AG04449 (cell line): ENCODE results near the gene PRRX2.

ENCODE experiments used
- CTCF ChIA-PET: fragments of 350-600 bp; formaldehyde crosslinking; extraction: SDS; loops from one replicate; lab custom pipeline; 2021; ENCODE audit warnings: antibody characterized with exemption; lab: Yijun Ruan, JAX
- POLR2A ChIA-PET: fragments of 400-600, 350-600 bp; formaldehyde crosslinking; extraction: SDS; loops from one replicate; lab custom pipeline; 2020; ENCODE audit warnings: antibody characterized with exemption, inconsistent platforms; lab: Yijun Ruan, JAX
- DNase-seq: peaks from one replicate; pipeline ENCODE4 v3.0.0-alpha.2; 2010; ENCODE audit warnings: low read depth, low spot score
- H3K4me3 ChIP-seq: 2 replicates; pipeline ENCODE4 v1.5.1; 2011; ENCODE audit warnings: low read depth, mild to moderate bottlenecking, control low read depth, low read length
- TF ChIP-seq, protein P1 (sequence below): IDR thresholded peaks from one replicate; pipeline ENCODE4 v1.5.1; 2011; ENCODE audit warnings: mild to moderate bottlenecking, moderate library complexity, low read length, control low read depth, inconsistent platforms; ENCODE audit not compliant: insufficient read depth; ENCODE audit errors: missing control alignments

The PRRX2 gene

DNA sequence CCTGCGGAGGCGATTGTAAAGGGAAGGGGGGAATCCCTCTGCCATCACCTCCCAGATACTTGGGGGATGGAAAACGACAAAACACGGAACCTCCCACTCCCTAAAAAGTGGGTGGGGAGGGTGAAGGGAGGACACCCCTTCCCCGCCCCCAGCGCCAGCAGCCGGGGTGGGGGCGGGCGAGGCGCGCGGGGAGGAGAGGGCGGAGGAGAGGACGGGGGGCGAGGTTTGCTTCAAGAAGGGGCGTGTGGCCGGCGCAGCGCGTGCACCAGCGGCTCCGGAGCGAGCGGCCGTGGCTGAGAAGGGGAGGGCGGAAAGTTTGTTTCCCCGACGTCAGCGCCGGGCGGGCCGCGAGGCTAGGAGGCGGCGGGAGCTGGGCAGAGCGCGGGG, at the start of gene PRRX2:
Gene PRRX2 (plus strand): TSS at position 259 of the 387 bp plus-strand sequence. CDS start 221 bp downstream, outside the sequence.
- TF ChIP-seq, protein P1, sequence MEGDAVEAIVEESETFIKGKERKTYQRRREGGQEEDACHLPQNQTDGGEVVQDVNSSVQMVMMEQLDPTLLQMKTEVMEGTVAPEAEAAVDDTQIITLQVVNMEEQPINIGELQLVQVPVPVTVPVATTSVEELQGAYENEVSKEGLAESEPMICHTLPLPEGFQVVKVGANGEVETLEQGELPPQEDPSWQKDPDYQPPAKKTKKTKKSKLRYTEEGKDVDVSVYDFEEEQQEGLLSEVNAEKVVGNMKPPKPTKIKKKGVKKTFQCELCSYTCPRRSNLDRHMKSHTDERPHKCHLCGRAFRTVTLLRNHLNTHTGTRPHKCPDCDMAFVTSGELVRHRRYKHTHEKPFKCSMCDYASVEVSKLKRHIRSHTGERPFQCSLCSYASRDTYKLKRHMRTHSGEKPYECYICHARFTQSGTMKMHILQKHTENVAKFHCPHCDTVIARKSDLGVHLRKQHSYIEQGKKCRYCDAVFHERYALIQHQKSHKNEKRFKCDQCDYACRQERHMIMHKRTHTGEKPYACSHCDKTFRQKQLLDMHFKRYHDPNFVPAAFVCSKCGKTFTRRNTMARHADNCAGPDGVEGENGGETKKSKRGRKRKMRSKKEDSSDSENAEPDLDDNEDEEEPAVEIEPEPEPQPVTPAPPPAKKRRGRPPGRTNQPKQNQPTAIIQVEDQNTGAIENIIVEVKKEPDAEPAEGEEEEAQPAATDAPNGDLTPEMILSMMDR = no peak
- peak within 1 kb of the TSS; percentile 76 for H3K4me3 ChIP-seq
- ChIA-PET POLR2A (interaction anchor here (1.0 to 1.4 kb wide), 2 partner anchors 9 to 68 kb away, joined by 3 to 5 read pairs; no protein-coding TSS in a partner anchor), CTCF (interaction anchor here (1.4 kb wide), 1 partner anchor 22 kb away, joined by 3 read pairs; no protein-coding TSS in a partner anchor)
- DNase-seq = no peak

DNA sequence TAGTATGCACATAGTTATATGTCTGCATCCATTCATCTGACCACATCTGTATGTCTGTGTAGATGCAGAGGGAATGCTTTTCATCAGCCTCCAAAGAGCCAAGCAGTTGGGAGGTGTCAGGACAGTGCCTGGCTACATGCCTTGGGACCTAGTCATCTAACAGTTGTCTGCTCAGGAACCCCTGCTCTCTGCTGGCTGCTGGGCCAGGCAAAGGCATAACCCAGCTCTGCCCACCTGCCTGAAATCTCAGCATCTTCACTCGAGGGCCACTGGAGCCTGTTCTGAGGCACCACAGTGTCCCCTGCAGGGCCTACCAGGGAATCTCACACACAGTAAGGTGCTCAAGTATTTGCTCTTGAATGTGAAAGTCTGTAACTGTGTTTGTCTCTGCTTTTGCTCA, 48.3 kb upstream of the PRRX2 start:
- TF ChIP-seq, protein P1 = peak; percentile 69
- DNase-seq = no peak
- ChIA-PET CTCF (interaction anchor here (0.9 to 7.8 kb wide), 3 partner anchors 379 to 481 kb away, joined by 3 to 286 read pairs (median 3); no protein-coding TSS in a partner anchor), POLR2A (interaction anchor here (1.0 to 1.9 kb wide), 3 partner anchors 9 to 486 kb away, joined by 3 to 5 read pairs (median 4); partner anchors contain the start of gene NTMT1)
- H3K4me3 ChIP-seq = no peak overlapping the region

DNA sequence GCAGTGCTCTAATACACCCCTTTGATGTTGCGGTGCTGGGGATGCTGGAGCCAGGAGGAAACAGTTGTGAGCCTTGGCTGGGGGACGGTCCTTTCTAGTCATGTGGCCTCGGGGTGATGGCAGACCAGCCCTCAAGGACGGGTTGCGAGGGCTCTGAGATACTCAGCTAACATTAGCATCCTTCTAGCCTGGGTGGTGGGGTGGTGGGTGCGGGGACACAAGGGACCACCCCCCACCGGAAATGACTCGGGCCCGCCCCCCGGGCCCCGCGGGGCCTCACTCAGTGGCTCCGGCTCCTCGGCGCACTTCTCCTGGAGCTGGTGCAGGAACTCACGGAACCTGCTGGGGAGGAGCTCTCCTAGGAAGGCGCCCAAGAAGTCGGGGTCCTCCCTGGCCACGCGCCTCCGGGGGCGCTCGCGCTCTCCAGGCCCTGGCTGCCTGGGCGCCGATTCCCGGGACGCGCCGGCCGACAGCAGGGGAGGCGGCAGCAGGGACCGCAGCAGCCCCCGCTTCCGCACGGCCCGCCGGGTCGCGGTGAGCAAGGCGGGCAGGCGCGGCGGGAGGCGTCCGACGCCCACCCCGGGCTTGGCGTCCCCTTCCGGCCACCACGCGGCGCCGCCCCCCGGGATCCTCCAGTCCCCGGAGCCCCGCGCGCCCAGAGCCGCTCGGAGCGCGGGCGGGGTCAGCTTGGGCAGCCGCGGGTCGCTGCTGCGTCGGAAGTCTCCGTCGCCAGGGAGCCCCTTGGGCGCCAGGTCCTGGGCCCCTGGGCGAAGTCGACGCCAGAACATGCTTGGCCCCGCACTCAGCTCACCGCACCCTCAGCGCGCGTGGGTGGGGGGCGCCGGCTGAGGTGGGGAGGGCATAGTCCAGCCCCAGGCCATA, 45.4 kb upstream of the PRRX2 start:
- POLR2A ChIA-PET = interaction anchor here (0.5 to 2.0 kb wide), 6 partner anchors 49 to 481 kb away, joined by 3 to 11 read pairs (median 4); no protein-coding TSS in a partner anchor
- CTCF ChIA-PET = interaction anchor here (1.0 to 15.5 kb wide), 15 partner anchors 6 to 613 kb away, joined by 3 to 735 read pairs (median 4); no protein-coding TSS in a partner anchor
- TF ChIP-seq, protein P1 = peak; percentile 57
- DNase-seq = no peak
- peak overlapping the region; percentile 56 for H3K4me3 ChIP-seq

DNA sequence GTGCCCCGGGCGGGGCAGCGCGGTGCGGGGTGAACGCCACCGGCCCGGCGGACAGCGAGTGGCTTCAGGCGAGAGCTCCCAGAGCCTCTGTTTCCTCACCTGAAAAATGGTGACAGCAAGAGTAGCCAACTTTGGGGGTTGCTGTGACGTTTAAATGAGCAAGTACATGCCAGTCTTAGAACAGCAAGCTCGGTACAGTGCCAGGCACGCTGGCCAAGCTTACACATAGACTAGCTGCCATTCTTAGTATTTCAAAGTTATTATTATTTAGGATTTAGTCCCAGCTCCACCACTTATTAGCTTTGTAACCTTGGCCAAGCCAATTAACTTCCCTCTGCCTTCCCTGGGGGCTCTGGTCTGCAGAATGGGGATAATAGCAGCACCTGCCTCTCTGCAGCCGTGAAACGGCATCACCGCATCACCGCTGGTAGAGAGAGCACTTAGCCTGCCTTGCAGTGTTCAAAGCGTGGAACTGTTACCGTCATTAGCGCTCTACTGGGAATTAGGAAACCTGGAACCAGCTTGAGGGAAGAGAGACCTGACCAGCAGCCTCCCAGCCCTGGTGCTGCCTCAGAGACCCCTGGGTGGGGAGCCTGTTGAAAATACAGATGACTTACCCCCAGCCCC, 44.7 kb upstream of the PRRX2 start, which contains the start of gene C9orf50:
Gene C9orf50 (minus strand): TSS at position 433 of the 627 bp plus-strand sequence. CDS start 527 bp downstream, outside the sequence.
- ChIA-PET CTCF (interaction anchor here (1.2 to 15.5 kb wide), 13 partner anchors 7 to 614 kb away, joined by 3 to 735 read pairs (median 4); no protein-coding TSS in a partner anchor), POLR2A (interaction anchor here (0.7 to 2.0 kb wide), 6 partner anchors 50 to 481 kb away, joined by 3 to 11 read pairs (median 4); no protein-coding TSS in a partner anchor)
- no peak for DNase-seq
- H3K4me3 ChIP-seq = peak within 1 kb of the TSS; percentile 56
- TF ChIP-seq, protein P1 = no peak

DNA sequence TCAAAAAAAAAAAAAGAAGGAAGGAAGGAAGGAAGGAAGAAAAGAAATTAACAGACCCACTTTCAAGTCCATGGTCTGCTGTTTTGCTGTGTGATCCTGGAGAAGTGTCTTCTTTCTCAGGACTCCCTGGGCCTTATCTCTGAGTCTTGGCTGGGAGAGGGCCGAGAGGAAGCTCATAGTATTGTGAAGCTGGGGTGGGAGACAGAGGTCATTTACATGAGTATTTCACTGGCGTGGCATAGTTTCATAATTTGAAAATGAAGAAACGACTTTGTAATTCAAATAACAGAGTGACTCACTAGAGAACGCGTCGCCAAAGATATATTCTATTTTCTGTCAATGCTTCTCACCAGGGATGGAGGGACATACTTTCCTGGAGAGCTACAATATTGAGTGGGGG, 42.1 kb upstream of the PRRX2 start:
- TF ChIP-seq, protein P1 = no peak

More for the DNA sequence above, 42.1 kb upstream of the PRRX2 start:
- no peak for DNase-seq
- ChIA-PET CTCF (interaction anchor here (0.9 to 15.5 kb wide), 17 partner anchors 10 to 526 kb away, joined by 3 to 735 read pairs (median 9); partner anchors contain the start of gene ASB6), POLR2A (interaction anchor here (1.0 to 1.7 kb wide), 2 partner anchors 15 to 492 kb away, joined by 4 to 7 read pairs; no protein-coding TSS in a partner anchor)
- H3K4me3 ChIP-seq = no peak overlapping the region
